NCI-H1694 (cell line): ENCODE results near the gene SETD4.
"Not testable (repeated sequence)": the region's sequence is repeated elsewhere in the genome, so short reads cannot be mapped to it uniquely, and the experiment has no call there.

Experiments
- DNase-seq: peaks from one replicate; lab custom pipeline; 2025; lab: John Stamatoyannopoulos, UW

SETD4 gene

DNA sequence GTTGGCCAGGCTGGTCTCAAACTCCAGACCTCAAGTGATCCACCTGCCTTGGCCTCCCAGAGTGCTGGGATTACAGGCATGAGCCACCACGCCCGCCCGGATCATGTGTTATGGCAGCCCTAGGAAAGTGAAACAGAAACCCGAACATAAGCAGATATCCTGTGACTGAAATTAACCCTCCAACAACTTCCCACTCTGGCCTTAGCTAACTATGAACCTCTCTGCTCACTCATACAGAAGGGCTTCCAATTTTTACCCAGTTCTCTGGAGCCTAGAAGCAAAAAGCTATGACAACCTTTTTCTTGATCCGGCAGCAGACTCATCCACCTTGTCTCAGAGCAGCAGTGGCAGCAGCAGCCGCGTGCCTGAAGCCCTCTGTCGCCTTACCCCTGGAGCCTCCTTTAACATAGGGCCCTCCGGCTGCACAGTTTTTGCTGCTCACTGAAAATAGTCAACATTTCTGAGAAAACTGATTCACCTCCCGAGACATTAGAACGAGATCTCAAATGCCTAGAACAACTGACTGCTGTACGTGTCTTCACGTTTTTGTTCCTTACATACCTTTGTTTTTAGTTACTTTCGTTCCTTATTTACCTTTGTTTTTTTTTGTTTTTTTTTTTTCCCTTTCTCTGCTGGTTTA is 18.8 kb upstream of the SETD4 start:
- DNase-seq = no peak

DNA sequence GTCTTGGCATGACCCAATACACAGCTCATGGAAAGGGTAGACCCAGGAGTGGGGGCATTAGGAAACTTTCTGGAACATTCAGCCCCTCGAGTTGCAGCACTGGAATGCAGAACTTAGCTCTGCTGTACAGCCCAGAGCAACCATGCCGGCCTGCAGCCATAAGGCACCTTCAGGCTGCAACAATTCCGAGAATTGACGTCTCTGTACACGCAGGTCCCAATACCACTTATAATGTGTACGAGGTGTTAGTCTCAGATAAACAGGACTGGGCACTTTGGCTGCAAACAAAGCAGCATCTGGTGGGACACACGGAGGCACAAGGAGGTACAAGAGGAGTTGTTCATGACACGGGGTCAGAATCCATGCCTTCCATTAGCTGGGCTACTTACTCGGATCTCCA is 17.4 kb upstream of the SETD4 start:
- DNase-seq = no peak

DNA sequence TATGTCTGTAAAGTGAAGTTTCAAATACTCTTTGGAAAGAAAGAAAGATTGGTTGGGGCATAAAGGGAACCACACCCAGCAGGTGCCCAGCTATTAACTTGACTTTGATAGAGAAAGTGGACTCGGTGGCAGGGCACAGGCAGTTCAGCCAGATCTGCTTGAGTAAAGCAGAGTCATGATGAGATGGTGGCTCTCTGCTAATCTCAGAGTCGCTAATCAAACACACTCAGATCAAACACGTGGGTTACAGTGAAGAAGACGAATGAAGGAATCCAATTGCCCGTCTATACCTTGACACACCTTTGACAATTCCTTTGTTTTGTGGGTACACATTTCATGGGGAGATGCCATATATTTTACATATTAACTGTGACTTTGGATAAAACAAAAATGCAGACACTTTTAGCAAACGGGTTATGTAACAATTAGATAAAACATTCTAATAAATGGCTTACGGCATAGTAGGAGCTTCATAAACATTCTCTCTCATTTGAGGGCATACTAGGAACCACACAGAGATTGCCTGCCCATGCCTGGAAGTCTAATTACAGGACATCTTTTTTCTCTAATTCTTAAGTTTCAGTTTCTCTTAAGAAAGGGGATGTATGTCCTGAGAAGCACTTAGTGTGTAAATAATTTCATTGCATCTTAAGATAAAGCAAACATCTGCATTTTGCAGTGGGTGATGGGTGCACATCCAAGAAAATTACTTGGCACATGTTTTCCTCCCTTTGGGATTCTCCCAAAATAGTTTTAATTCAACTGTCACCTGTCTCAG is 16.7 kb upstream of the SETD4 start:
- no peak for DNase-seq

DNA sequence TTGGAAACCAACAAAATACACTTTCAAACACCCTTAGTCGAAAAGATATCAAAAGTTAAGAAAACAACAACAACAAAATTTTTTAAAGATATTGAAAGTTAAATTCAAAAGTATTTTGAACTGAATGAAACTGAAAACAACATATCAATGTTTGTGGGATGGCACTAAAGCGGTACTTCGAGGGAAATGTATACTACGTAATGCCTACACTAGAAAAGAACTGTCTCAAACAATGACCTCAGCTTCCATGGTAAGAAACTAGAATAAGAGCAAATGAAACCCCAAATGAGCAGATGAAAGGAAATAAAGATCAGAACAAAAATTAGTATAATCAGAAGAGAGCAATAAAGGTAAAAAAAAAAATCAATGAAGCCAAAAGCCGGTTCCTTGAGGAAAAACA is 15.6 kb upstream of the SETD4 start:
- DNase-seq = no peak

DNA sequence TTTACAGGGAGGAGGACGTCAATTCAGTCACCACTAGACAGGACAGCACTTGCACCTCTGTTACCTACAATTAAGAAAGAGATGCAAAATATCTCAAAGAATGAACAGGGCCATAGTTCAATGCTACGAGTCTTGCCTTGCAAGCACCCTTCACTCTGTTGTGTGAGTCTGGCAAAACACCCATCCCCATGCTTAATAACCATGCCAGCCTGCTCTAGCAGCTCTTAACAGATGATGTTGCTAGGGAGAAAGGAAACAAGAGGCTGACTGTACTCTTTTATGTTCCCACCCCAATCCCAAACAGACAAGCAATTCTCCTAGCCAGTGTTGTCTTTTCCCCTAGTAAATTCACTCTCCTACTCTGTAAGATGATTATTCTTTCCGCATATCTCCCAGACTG is 14.8 kb upstream of the SETD4 start:
- DNase-seq = no peak

DNA sequence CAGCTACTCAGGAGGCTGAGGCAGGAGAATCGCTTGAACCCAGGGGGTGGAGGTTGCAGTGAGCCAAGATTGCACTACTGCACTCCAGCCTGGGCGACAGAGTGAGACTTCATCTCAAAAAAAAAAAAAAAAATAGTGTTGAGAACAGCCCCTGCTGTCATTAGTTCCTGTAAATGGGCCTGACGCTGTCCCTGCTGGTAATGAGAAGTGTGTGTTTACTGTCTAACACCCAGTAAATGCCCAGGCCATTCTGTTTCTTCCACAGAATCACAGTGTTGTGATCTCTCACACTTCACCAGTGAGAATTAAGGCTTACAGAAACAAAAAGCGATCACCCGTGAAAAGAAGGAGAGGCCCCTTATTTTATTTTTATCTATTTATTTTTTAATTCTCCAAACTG is 13.6 kb upstream of the SETD4 start:
- DNase-seq = not testable (repeated sequence)

DNA sequence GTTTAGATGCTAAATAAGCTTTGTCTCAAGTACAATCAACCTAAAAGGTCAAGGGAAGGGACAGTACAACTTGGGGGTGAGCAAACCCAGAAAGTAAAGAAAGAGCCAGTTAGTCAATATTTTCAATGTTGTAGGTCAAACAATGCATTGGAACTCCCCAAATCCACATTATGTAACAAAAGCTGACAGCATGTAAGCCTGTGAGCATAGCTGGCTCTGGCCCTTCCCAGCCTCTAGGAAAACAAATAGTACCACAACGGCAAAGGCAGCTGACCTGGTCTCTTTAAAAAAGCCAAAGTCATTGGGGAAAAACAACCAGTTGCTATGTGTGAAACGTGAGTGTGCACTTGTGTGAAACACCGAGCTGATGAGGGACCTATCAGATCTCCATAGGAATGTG is 12.9 kb upstream of the SETD4 start:
- DNase-seq = no peak

DNA sequence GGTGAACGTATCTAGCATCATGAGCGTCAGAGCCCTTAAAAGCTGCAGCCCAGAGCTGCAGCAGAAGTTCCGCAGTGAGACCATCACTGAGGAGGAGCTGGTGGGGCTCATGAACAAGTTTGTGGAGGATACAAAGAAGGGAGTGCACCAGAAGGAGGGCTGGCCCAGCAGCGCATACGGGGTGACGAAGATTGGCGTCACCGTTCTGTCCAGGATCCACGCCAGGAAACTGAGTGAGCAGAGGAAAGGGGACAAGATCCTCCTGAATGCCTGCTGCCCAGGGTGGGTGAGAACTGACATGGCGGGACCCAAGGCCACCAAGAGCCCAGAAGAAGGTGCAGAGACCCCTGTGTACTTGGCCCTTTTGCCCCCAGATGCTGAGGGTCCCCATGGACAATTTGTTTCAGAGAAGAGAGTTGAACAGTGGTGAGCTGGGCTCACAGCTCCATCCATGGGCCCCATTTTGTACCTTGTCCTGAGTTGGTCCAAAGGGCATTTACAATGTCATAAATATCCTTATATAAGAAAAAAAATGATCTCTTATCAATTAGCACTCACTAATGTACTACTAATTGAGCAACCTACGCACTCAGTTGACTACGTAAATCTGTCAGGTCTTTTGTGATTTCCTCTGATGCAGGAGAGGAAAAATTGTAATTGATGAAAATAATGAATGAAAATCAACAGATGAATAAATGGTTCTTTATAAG is 12.3 kb upstream of the SETD4 start:
- no peak for DNase-seq

DNA sequence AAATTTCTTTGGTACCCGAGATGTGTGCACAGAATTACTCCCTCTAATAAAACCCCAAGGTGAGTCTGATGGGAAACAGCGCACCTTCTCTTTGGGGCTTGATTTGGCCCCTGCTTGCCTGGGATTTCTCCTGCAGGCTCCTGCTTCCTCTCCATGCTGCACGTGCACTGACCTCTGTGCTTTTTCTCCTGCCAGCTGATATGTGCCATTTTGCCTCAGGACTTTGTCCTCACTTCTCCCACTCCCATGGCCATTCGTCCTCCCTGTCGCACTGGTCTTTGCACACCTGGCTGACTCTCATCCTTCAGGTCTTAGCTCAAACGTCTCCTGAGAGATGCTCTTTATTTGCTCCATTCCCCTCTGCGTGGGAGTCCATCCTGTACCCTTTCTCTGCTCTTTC is 10.7 kb upstream of the SETD4 start:
- no peak for DNase-seq

DNA sequence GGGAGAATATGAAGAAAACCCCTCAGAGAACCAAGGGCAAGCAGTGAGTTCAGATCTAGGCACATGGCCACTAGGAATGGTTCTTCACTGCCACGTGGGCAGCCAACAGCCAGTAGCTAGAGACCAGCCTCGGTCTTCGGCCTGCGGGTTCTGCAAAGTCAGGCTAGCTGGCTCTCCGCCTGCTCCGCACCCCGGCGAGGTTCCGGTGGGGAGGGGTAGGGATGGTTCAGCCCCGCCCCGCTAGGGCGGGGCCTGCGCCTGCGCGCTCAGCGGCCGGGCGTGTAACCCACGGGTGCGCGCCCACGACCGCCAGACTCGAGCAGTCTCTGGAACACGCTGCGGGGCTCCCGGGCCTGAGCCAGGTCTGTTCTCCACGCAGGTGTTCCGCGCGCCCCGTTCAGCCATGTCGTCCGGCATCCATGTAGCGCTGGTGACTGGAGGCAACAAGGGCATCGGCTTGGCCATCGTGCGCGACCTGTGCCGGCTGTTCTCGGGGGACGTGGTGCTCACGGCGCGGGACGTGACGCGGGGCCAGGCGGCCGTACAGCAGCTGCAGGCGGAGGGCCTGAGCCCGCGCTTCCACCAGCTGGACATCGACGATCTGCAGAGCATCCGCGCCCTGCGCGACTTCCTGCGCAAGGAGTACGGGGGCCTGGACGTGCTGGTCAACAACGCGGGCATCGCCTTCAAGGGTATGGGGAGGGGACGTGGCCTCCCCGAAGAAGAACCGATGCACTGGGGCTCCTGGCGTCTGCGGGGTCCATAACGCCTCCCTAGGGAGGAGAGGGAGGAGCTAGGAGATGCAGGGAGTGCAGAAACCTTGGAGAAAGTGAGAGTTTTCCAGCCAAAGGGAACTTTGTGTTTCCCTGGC is 9.6 kb upstream of the SETD4 start, which contains the start of gene CBR1:
Gene CBR1 (plus strand): TSS at position 312 of the 871 bp plus-strand sequence. CDS start 92 bp downstream, at position 404.
- peak; percentile 92 for DNase-seq

DNA sequence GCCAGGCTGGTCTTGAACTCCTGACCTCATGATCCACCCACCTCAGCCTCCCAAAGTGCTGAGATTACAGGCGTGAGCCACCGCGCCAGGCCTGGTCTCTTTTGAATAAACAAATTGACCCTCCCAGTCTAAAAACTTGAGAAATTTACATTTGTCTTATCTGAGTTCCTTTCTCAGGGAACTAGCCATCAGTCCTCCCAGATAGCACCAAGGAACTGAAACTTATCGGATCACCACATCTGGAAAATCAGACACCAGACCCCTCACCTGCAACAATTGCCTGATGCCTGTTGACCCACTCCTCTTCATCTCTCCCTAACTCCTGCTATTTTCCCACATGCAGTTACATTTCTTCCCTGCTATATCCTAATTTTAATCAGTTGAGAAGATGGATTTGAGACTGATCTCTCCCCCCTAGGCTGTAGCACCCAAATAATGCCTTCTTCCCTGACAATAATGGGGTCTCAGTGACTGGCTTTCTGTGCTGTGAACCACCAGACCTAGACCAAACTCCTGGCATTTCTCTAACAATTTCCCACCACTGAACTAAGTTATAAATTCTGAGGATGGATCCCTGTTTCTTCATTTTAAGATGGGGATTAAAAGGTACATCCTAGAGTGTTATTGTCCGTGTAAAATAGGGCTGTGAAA is 8.5 kb upstream of the SETD4 start:
- no peak for DNase-seq

DNA sequence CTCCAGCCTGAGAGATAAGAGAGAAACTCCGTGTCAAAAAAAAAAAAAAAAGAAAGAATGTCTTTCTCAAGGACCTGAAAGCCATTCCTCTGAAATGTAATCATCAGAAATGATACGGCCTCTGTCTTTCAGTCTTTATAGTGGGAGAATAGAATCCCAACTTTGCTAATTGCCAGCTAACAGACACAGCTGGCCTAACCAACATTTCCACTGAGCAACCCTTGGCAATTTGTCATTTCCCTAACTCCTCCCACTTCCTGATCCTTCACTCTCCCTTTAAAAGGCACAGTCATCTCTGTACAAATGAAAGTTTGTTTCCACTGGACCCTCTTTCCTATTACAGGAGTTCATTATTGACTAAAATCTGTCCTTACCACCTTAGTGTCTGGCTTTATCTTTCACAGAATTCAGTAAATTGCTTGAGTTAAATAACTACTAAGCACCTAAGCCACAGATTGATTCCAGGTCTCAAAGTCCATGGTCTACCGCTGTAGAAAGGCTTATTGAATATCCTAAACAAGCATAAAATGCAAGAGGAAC is 5.2 kb upstream of the SETD4 start:
- DNase-seq = no peak

DNA sequence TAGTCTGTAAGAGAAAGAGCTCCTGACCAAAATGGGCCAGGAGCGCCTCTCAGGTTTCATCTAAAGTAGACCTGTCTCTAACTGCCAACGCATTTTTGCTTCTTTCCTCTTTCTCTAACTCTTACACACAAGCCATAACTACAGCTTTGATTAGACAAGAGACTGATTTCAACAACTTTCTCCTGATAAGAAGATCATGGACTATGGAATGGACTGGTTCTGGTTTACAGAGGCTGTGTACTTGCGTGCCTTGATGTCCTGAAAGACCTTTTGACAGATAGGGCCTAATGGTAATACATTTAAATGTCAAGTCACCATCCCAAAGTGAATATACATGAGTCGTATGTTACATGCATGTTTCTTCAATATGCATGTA is 3.7 kb upstream of the SETD4 start:
- DNase-seq = no peak

DNA sequence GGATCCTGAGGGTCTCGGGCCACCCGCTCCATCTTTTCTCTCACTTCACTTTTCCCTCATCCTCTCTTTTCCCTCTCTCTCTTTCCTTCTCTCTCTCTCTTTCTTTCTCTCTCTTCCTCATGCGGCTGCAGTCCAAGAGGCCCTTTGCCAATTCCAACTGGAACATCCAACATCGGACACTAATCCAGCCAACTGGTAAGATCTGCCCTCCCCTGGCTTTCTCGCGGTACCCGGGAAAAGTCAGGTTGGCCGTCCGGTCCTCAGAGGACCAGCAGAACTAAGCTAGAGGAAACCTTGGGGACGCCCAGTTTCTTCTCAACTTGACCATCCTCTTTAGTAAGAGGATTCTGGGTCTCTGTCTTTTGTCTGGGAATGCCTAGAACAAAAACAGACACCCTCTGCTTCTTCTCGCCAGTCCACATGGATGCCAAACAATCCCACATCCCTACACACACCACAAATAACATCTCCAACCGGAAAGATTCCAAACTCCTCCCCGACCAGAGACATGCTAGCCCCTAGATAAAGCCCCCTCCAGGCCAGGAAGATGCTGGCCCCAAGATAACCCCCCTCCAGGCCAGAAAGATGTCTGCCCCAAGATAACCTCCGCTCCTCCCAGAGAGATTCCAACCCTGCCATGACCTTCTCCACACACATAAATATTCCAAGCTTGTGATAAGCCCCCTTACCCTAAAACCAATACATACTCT is 3.2 kb upstream of the SETD4 start:
- no peak for DNase-seq

DNA sequence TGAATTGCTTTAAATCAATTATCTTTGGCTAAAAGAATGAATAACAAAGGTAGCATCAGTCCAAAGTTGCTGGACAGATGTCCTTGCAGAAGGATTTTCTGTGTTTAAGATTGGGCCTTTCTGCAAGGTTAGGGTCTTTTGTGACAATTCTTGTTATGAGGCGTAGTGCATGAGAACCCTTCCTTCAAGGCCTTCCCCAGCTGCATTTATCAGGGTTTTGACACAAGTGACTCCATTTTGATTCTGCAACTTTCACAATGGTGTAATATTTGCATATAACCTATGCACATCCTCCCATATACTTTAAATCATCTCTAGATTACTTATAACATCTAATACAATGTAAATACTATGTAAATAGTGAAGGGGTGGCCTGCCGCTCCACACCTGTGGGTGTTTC is 1.1 kb upstream of the SETD4 start:
- DNase-seq = no peak

DNA sequence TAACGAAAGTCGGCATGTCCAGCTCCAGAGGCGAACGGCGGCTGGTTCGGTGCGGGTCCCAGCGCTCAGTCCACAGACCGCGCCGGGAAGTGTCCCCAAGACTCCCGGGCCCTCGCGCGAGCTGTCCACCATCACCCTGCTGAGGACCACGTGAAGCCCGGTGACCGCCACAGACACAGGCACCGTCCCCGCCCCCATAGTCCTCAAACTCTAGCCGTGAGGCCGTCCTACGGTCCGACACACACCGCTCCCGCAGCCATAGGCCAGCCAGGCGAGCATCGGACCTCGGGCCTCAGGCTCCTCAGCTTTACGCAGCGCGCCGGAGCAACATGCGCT is 535 bp downstream of the SETD4 start:
- no peak for DNase-seq

DNA sequence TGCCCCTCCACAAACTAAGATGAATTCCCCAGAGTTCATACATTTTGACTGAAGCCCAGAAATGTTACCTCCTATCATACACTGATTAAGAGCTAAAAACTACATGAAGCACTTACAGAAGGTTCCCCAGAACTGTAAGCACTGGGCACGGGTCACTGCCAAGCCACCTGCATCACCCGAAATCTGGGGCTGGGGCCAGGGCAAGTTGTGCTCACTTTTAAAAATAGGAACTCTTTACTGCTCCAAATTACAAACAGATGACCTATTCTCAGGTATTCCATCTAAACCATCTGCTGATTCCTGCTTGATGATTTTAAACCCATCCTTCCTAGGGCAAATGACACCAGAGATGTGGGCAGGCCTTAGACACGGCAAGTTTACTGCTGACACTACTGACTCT is 4.8 kb downstream of the SETD4 start:
- DNase-seq = no peak

DNA sequence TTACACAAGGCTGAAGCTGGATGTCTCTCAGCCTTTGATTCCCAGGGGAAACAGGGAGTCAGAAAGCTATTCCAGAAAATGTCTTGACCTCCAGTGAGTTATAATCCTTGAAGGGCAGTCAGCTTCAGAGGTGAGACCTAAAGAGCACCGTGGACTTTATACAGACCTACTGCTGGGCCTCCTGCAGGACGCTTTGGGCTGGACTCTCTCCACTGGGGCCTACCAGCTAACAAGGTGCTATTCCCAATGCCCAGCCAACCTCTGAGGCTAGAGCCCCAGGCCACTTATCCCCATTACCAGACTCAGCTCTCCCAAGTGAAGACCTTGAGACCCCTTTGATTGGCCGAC is 6.6 kb downstream of the SETD4 start:
- DNase-seq = no peak

DNA sequence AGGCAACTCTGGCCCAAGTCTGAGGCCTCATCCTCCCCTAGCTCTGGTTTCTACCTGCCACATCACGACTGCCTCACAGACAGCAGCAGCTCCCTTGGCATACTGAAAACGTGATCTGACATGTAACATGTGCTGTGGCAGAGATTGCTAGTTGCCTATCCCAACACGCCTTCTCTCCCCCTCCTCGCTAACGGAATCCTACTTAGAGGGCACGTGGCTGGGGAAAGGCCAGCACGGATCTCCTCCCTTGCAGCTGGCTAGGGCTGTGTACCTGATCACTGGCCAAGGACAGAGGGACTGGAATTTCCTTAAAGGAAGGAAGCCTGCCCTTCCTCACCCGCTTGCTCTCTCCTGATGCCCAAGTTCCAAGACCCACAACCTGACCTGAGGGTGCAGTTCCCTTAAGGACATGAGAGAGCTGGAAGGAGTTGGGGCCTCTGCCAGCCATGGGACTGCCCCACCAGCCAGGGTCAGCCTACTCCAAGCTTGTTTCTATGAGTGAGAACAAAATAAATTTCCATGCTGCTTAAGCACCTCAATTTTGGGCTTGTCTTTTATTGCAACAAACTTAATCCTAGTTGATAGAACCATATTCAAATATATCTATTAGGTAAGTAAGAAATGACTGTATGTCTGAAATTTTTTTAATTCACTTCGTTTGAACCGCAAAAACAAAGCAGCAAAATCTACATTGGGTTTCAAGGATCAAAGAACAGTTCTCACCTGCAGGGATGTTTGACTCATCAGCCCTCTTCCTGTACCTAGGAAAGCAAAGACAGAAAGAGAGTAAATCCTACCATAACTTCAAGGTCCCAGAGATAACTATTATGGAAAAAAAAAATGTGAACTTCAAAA is 7.2 kb downstream of the SETD4 start:
- DNase-seq = no peak

DNA sequence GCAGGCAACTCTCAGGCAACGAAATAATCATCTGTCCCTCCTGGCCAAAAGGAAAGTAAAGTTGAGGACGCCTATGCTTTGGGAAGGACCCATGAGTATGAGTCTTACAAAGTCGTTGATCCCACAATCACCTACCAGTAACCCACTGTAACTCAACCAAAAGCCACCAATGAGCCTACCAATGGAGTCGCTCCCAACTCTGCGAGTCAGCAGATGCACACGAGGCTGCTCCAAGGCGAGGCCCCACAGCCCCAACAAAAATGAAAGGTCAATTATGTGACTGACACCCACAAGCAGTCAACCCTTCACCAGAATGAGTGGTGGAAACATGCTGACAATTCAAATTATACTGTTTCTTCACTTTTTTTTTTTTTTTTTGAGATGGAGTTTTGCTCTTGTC is 12.0 kb downstream of the SETD4 start:
- no peak for DNase-seq
